Prostate gland (tissue), 2 donors: ENCODE results near the gene CNTNAP2. TPM values are rescaled to one million over a fixed set of nuclear protein-coding genes. Genes with fewer than 3 reads are reported as not detected.

Experiments used
- DNase-seq: peaks from one replicate; pipeline ENCODE4 v3.0.0-alpha.2; 2019; ENCODE audit warnings: low spot score
- H3K27ac ChIP-seq, 2 donors: fragments of 200-600 bp; sonication (generic); 2 replicates each; pipeline ENCODE4 v1.5.1; 2017 to 2019
- H3K27me3 ChIP-seq: fragments of 200-600 bp; sonication (generic); replicated peaks from 2 replicates; pipeline ENCODE4 v1.5.1; 2019; ENCODE audit not compliant: insufficient read depth
- H3K36me3 ChIP-seq, 2 donors: fragments of 200-600 bp; sonication (generic); 1 replicate in 1 of 2; 2 replicates in 1 of 2; pipeline versions ENCODE4 v1.5.1 to v1.8.1; 2017 to 2019
- H3K4me1 ChIP-seq: fragments of 200-600 bp; sonication (generic); replicated peaks from 2 replicates; pipeline ENCODE4 v1.5.1; 2019
- H3K4me3 ChIP-seq, 2 donors: fragments of 200-600 bp; sonication (generic); 2 replicates each; pipeline ENCODE4 v1.5.1; 2017 to 2019
- H3K9me3 ChIP-seq: fragments of 200-600 bp; sonication (generic); 2 replicates; pipeline ENCODE4 v1.5.1; 2017
- POLR2A ChIP-seq: fragments of 450-650 bp; IDR thresholded peaks from one replicate; pipeline ENCODE4 v1.6.1; 2016; ENCODE audit warnings: antibody characterized with exemption, mild to moderate bottlenecking
- POLR2AphosphoS5 ChIP-seq: sonication (generic); formaldehyde crosslinking; IDR thresholded peaks from one replicate; pipeline ENCODE4 v1.6.1; 2017; ENCODE audit warnings: antibody characterized with exemption
- WGBS: methylation state at CpG from one replicate; pipeline ENCODE4 v1.1.5; 2018; 5-methylcytosine and 5-hydroxymethylcytosine counted together
- intact Hi-C: fragments of 100-400 bp; cut with DNase I; formaldehyde crosslinking; loops from one replicate; pipeline ENCODE4 v1.14.2; 2022
- total RNA-seq, 2 donors: library from RNA; depleted of rRNA; stranded (reverse); fragments of >200 nt; gene quantifications; one replicate each; pipeline ENCODE4 v1.1.0, GENCODE V29; 2016
- TF ChIP-seq, protein P1 (sequence below), 4 experiments: fragments of 200-600 bp in 2 of 4; fragments of 450-650 bp in 2 of 4; sonication (generic) in 2 of 4; IDR thresholded peaks; 1 replicate in 3 of 4; 2 replicates in 1 of 4; pipeline ENCODE4 v1.5.1; 2016 to 2019; ENCODE audit warnings: antibody characterized with exemption in 4 of 4, mild to moderate bottlenecking in 2 of 4, moderate library complexity in 2 of 4

Gene CNTNAP2
- total RNA-seq, 2 donors from 2014 or later: 10.6 to 43.7 TPM

DNA sequence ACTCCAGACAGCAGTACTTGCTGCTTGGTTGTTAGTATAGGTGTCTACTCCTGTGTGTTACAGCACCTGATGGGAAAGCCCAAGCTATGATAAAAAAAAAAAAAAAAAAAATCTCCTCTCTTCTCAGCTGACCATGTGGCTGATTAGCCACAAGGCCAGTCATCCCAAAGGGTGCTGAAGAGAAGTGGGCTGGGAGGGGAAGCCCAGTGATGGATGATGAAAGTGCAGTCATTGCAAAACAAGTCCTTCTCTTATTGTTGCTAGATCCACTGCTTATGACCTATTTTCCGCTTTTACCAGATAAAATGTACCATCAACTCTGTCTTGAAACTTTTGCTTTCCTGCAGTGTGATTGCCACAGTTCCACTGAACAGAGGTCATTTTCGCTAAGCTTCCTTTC is 1381.5 kb downstream of the CNTNAP2 start:
- Histone ChIP-seq H3K27me3 (no peaks in the 10 kb centered on the region), H3K27ac (no peak overlapping the region), H3K4me3 (no peak overlapping the region), H3K4me1 (no peaks in the 10 kb centered on the region), H3K36me3 (no peaks in the 10 kb centered on the region), H3K9me3 (no peaks in the 10 kb centered on the region)
- 87% methylated on average over 2 of the region's 2 CpGs for WGBS
- intact Hi-C loops: no loop called here
- DNase-seq: no peak
- TF ChIP-seq POLR2AphosphoS5 (no peak), POLR2A (no peak)
- TF ChIP-seq, protein P1, sequence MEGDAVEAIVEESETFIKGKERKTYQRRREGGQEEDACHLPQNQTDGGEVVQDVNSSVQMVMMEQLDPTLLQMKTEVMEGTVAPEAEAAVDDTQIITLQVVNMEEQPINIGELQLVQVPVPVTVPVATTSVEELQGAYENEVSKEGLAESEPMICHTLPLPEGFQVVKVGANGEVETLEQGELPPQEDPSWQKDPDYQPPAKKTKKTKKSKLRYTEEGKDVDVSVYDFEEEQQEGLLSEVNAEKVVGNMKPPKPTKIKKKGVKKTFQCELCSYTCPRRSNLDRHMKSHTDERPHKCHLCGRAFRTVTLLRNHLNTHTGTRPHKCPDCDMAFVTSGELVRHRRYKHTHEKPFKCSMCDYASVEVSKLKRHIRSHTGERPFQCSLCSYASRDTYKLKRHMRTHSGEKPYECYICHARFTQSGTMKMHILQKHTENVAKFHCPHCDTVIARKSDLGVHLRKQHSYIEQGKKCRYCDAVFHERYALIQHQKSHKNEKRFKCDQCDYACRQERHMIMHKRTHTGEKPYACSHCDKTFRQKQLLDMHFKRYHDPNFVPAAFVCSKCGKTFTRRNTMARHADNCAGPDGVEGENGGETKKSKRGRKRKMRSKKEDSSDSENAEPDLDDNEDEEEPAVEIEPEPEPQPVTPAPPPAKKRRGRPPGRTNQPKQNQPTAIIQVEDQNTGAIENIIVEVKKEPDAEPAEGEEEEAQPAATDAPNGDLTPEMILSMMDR (IDR thresholded peaks at IDR 0.05): no peak

DNA sequence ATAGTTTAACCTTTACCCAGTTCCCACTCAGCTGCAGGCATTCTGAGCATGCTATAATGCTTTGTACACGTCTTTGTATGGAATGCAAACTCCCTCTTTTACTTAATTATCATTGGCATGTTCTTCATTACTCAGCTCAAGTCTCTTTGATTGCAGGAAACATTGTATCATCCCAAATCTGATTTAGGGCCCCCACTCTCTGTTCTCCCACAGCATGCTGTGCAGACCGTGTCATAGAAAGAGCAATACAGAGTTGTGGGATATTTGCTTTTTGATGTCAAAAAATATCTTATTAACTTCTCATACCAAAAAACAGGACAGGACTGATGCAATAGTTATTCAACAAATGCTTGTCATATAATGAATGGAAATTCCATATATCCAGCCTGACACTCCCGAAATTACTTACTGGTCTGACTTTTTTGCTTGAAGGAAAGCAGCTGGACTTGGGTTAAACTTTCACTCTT is 1392.5 kb downstream of the CNTNAP2 start:
- intact Hi-C loops: no loop called here
- H3K36me3 ChIP-seq: no peaks in the 10 kb centered on the region

DNA sequence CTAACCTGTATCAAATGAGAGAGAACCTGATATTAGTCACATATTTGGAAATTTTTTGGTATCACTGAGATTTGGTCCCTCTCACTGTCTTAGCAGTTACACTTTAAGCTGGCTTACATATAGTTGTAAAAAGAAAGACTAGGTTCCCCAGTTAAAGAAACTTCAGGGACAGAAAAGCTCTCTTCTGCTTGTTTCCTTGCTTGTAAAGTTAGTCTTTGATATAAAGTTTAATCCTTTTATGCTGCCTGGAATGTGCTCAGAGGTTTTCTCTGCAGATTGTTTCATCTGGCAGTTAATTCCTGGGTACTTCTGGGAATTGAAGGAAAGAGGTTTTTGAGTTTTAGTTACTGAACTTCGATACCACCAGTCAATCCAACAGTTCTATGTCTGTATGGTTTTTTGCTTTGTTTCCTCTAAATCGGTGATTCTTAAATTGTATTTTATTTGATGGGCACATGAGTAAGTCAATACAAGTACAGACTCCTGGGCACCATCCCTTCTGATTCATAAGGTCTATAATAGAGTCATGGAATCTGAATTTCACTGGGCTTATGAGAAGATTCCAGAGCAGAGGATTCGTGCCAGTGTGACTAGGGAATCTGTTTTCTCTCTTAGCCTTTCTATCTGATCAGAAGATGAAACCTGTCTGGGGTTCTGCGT is 1393.1 kb downstream of the CNTNAP2 start:
- 70% methylated on average over 4 of the region's 4 CpGs for WGBS
- no peak overlapping the region for H3K27ac ChIP-seq
- no peaks in the 10 kb centered on the region for H3K27me3 ChIP-seq
- no peak for DNase-seq
- no peaks in the 10 kb centered on the region for H3K4me1 ChIP-seq
- no peaks in the 10 kb centered on the region for H3K9me3 ChIP-seq
- H3K4me3 ChIP-seq: no peak overlapping the region
- TF ChIP-seq POLR2A (no peak), POLR2AphosphoS5 (no peak)
- TF ChIP-seq, protein P1 (IDR thresholded peaks at IDR 0.05): no peak
- intact Hi-C loops: no loop called here
- H3K36me3 ChIP-seq: no peaks in the 10 kb centered on the region

More for the DNA sequence above, 1392.5 kb downstream of the CNTNAP2 start:
- DNase-seq: no peak
- Histone ChIP-seq H3K9me3 (no peaks in the 10 kb centered on the region), H3K4me1 (no peaks in the 10 kb centered on the region), H3K27me3 (no peaks in the 10 kb centered on the region), H3K27ac (no peak overlapping the region), H3K4me3 (no peak overlapping the region)
- WGBS: 60% methylated on average over 3 of the region's 3 CpGs
- no peak for TF ChIP-seq POLR2A
- no peak for TF ChIP-seq POLR2AphosphoS5
- TF ChIP-seq, protein P1 (IDR thresholded peaks at IDR 0.05): no peak

DNA sequence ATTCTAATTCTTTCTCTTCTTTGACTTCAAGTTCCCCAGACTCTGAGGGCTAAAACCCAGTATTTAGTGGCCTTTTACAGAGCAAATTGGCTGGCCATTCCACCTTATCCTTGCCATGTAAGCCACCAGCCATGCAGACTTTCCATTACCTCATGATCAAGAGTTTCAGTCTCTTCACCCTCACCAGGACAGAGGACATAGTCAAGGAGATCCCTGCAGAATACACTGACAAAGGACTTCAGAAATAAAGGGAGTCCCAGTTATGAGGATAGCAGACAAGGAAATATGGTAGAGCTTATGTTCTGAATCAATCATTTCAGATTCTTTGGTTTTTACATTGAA is 1393.6 kb downstream of the CNTNAP2 start:
- H3K27ac ChIP-seq: no peak overlapping the region
- H3K4me3 ChIP-seq: no peak overlapping the region
- intact Hi-C loops: no loop called here
- TF ChIP-seq POLR2AphosphoS5 (no peak), POLR2A (no peak)
- TF ChIP-seq, protein P1 (IDR thresholded peaks at IDR 0.05): no peak
- no peaks in the 10 kb centered on the region for H3K4me1 ChIP-seq
- H3K36me3 ChIP-seq: no peaks in the 10 kb centered on the region
- no peaks in the 10 kb centered on the region for H3K9me3 ChIP-seq
- no peak for DNase-seq
- no peaks in the 10 kb centered on the region for H3K27me3 ChIP-seq

DNA sequence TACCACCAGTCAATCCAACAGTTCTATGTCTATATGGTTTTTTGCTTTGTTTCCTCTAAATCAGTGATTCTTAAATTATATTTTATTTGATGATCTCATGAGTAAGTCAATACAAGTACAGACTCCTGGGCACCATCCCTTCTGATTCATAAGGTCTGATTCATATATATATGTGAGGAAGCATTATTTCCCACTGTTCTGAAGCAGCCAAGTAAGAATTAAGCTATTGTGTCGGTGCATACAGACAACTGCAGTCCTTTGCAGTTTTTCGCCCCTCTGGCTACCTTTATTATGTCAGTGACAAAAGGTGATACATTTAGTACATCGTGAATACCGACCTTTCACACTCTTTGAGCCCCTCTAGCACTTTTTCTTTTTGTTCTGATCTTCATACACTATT is 1394.3 kb downstream of the CNTNAP2 start:
- 84% methylated on average over 4 of the region's 4 CpGs for WGBS

More for the DNA sequence above, 1394.3 kb downstream of the CNTNAP2 start:
- no peak for TF ChIP-seq POLR2A
- TF ChIP-seq POLR2AphosphoS5: no peak
- TF ChIP-seq, protein P1 (IDR thresholded peaks at IDR 0.05): no peak
- no peaks in the 10 kb centered on the region for H3K4me1 ChIP-seq
- no peaks in the 10 kb centered on the region for H3K9me3 ChIP-seq
- no peaks in the 10 kb centered on the region for H3K27me3 ChIP-seq
- intact Hi-C loops: no loop called here
- no peak for DNase-seq
- H3K27ac ChIP-seq: no peak overlapping the region
- no peaks in the 10 kb centered on the region for H3K36me3 ChIP-seq
- no peak overlapping the region for H3K4me3 ChIP-seq
